K562 (cell line): ENCODE data around the gene MFF. TPM values are rescaled to one million over a fixed set of nuclear protein-coding genes. Genes with fewer than 3 reads are reported as not detected.

Experiments used
- ATAC-seq: fragments of 200-7000 bp; cut with Tn5 transposase; 3 replicates; pipeline ENCODE4 v1.9.1; 2020; ENCODE audit warnings: moderate library complexity
- BruUV-seq: library from RNA; stranded (reverse); fragments of 400-500 nt; replicated peaks from 2 replicates; lab custom pipeline; 2021; lab: Mats Ljungman, UMichigan
- CTCF ChIA-PET: fragments of 300-600 bp; formaldehyde crosslinking; extraction: SDS; loops from one replicate; lab custom pipeline; 2021; ENCODE audit warnings: low intra/inter-chr PET ratio; lab: Yijun Ruan, JAX
- POLR2A ChIA-PET: fragments of 300-600, 350-650 bp; sonication (Branson Sonifier 250); formaldehyde crosslinking; extraction: SDS; loops from one replicate; lab custom pipeline; 2021; ENCODE audit warnings: antibody characterized with exemption, inconsistent platforms; lab: Yijun Ruan, JAX
- DNase-seq, 4 experiments: peaks; one replicate each; pipeline versions ENCODE4 v3.0.0 to v3.0.0-alpha.2; 2011 to 2018; ENCODE audit warnings: low spot score in 3 of 4, mixed read lengths in 3 of 4; ENCODE audit errors: extremely low read depth in 1 of 4
- FAIRE-seq: peaks from 2 replicates; lab custom pipeline; 2011; peaks lifted over from hg19 to GRCh38; lab: Jason Lieb, UNC
- H2AFZ ChIP-seq: 2 replicates; pipeline ENCODE4 v1.6.0; 2011; ENCODE audit warnings: low read depth, low read length, control low read depth, inconsistent platforms
- H3K27ac ChIP-seq: fragments of 200-600 bp; 3 replicates; pipeline ENCODE4 v1.8.0; 2011; ENCODE audit warnings: low read depth, mild to moderate bottlenecking, control low read depth, inconsistent platforms, low read length, moderate library complexity, mixed read lengths; ENCODE audit errors: extremely low read depth
- H3K27me3 ChIP-seq, 2 experiments: fragments of 300-600 bp in 1 of 2; 2 replicates in 1 of 2; 3 replicates in 1 of 2; pipeline versions ENCODE4 v1.6.0 to v1.8.0; 2011; ENCODE audit warnings: inconsistent platforms in 2 of 2, low read length in 2 of 2, mild to moderate bottlenecking in 1 of 2, mixed read lengths in 1 of 2, moderate library complexity in 1 of 2; ENCODE audit not compliant: control insufficient read depth in 2 of 2, insufficient read depth in 2 of 2
- H3K36me3 ChIP-seq: fragments of 300-600 bp; 3 replicates; pipeline ENCODE4 v1.8.0; 2011; ENCODE audit warnings: mild to moderate bottlenecking, low read length, inconsistent platforms; ENCODE audit not compliant: control insufficient read depth, insufficient read depth
- H3K4me1 ChIP-seq, 2 experiments: fragments of 200-600 bp in 1 of 2; replicated peaks in 1 of 2; 2 replicates in 1 of 2; 3 replicates in 1 of 2; pipeline versions ENCODE4 v1.5.1 to v1.8.0; 2011; ENCODE audit warnings: inconsistent platforms in 2 of 2, low read length in 2 of 2, mild to moderate bottlenecking in 1 of 2, mixed read lengths in 1 of 2, moderate library complexity in 1 of 2; ENCODE audit not compliant: control insufficient read depth in 2 of 2, insufficient read depth in 2 of 2
- H3K4me2 ChIP-seq: 2 replicates; pipeline ENCODE4 v1.6.1; 2011; ENCODE audit warnings: low read length, control low read depth, inconsistent platforms, mixed read lengths; ENCODE audit not compliant: insufficient read depth
- H3K4me3 ChIP-seq: fragments of 200-600 bp; sonication (generic), shearing (Covaris generic); 2 replicates; pipeline ENCODE4 v1.5.1; 2016; ENCODE audit warnings: control low read depth, inconsistent platforms
- H3K79me2 ChIP-seq: fragments of 200-600 bp; 3 replicates; pipeline ENCODE4 v1.8.0; 2011; ENCODE audit warnings: low read length, inconsistent platforms; ENCODE audit not compliant: control insufficient read depth, insufficient read depth
- H3K9ac ChIP-seq, 2 experiments: 2 replicates each; pipeline versions ENCODE4 v1.6.0 to v1.6.1; 2011; ENCODE audit warnings: low read depth in 2 of 2, low read length in 2 of 2, control low read depth in 1 of 2, inconsistent platforms in 1 of 2, mild to moderate bottlenecking in 1 of 2, mixed read lengths in 1 of 2; ENCODE audit not compliant: insufficient read depth in 1 of 2
- H3K9me1 ChIP-seq: one replicate; pipeline ENCODE4 v1.6.0; 2011; ENCODE audit warnings: inconsistent platforms, mild to moderate bottlenecking, low read length, moderate library complexity; ENCODE audit not compliant: control insufficient read depth, insufficient read depth
- H3K9me3 ChIP-seq: replicated peaks from 2 replicates; pipeline ENCODE4 v1.5.1; 2011; ENCODE audit warnings: low read depth, low read length, inconsistent platforms; ENCODE audit not compliant: control insufficient read depth, insufficient read depth
- H4K20me1 ChIP-seq: replicated peaks from 2 replicates; pipeline ENCODE4 v1.6.1; 2011; ENCODE audit warnings: low read length, inconsistent platforms, mixed read lengths; ENCODE audit not compliant: control insufficient read depth, insufficient read depth
- HOXB6 ChIP-seq: fragments of 250-450 bp; sonication (Bioruptor Pico); IDR thresholded peaks from 2 replicates; pipeline ENCODE4 v1.5.1; 2022; ENCODE audit warnings: mild to moderate bottlenecking, borderline replicate concordance
- RFX7 ChIP-seq: fragments of 250-450 bp; sonication (Bioruptor Pico); IDR thresholded peaks from 2 replicates; pipeline ENCODE4 v1.5.1; 2021; ENCODE audit warnings: mild to moderate bottlenecking
- WGBS: fragments of 100-300 bp; shearing (Covaris generic); methylation state at CpG from one replicate; pipeline ENCODE4 v1.1.6; 2016; ENCODE audit warnings: low coverage, mixed read lengths; ENCODE audit not compliant: insufficient coverage; ENCODE audit errors: missing lambda C conversion rate; 5-methylcytosine and 5-hydroxymethylcytosine counted together
- in situ Hi-C: fragments of 300-500 bp; cut with MboI; formaldehyde crosslinking; loops from 4 replicates; pipeline ENCODE4 v1.15.0; 2018; ENCODE audit warnings: inconsistent platforms, mixed read lengths
- intact Hi-C: fragments of 100-400 bp; cut with micrococcal nuclease; formaldehyde crosslinking; loops from 2 replicates; pipeline ENCODE4 v1.14.2; 2022
- polyA plus RNA-seq, 8 experiments: library from polyadenylated mRNA; depleted of rRNA in 4 of 8; stranded (reverse) in 5 of 8; unstranded in 3 of 8; fragments of >200 nt; fragmentation: Nextera tagmentation in 2 of 8; fragmentation: Illumina TruSeq in 1 of 8; extraction: Ambion mirVana in 2 of 8; extraction: Trizol in 1 of 8; gene quantifications; 2 replicates each; pipeline versions ENCODE4 v1.2.1 to v1.2.3, GENCODE V29; 2011 to 2014; ENCODE audit warnings: inconsistent platforms in 1 of 8, missing spikeins in 1 of 8
- total RNA-seq, 7 experiments: library from RNA; depleted of rRNA in 6 of 7; stranded (reverse); fragments of >200 nt in 6 of 7; fragmentation: Illumina TruSeq in 2 of 7; extraction: Trizol in 2 of 7; gene quantifications; 2 replicates each; pipeline versions ENCODE4 v1.2.1 to v1.2.3, GENCODE V29; 2011 to 2021; ENCODE audit warnings: low replicate concordance in 1 of 7
- TF ChIP-seq, protein P1 (sequence below), 3 experiments: fragments of 200-800 bp in 1 of 3; sonication (Bioruptor generic) in 1 of 3; sonication (generic) in 1 of 3; formaldehyde crosslinking in 1 of 3; IDR thresholded peaks; 2 replicates each; pipeline versions ENCODE4 v1.6.1 to v1.8.0; 2016 to 2022; ENCODE audit warnings: mild to moderate bottlenecking in 2 of 3, missing compliant biosample characterization in 2 of 3, missing genetic modification characterization in 2 of 3, missing genetic modification reagents in 1 of 3

The MFF gene
- total and polyA plus RNA-seq, 9 of the 15 experiments (the other 6 are each of a cell fraction or from before 2014, with no cell fraction given): 9.4 to 75.4 (median 55.7) TPM

- Histone ChIP-seq H3K9me3 (no peaks in the 10 kb centered on the region), H3K36me3 (no peaks in the 10 kb centered on the region), H3K27me3 (peaks cover 0 to 8% of the 10 kb centered on the region in 2 experiments; a peak in 3 of 5 replicates), H2AFZ (no peak overlapping the region), H4K20me1 (no peaks in the 10 kb centered on the region), H3K9me1 (no peaks in the 10 kb centered on the region), H3K79me2 (no peaks in the 10 kb centered on the region), H3K4me3 (no peak overlapping the region), H3K4me2 (no peak overlapping the region), H3K9ac (no peak overlapping the region), H3K4me1 (no peaks in the 10 kb centered on the region; a peak in 2 of 5 replicates), H3K27ac (no peak overlapping the region)
- FAIRE-seq: no peak
- POLR2A ChIA-PET: no interaction called here
- WGBS: 23% methylated on average over 4 of the region's 4 CpGs
- no TSS peak for BruUV-seq
- intact Hi-C loops: loop anchor here (5.0 kb wide), 3 partner anchors 48 to 277 kb away; no protein-coding TSS in a partner anchor
- TF ChIP-seq RFX7 (CRISPR knock-in tag) (no peak), HOXB6 (CRISPR knock-in tag) (no peak)
- TF ChIP-seq, protein P1, sequence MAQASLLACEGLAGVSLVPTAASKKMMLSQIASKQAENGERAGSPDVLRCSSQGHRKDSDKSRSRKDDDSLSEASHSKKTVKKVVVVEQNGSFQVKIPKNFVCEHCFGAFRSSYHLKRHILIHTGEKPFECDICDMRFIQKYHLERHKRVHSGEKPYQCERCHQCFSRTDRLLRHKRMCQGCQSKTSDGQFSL (CRISPR knock-in tag; IDR thresholded peaks at IDR 0.05): no peak
- TF ChIP-seq, protein P1 (tag; IDR thresholded peaks at IDR 0.05): no peak
- CTCF ChIA-PET: no interaction called here
- no peak for DNase-seq
- in situ Hi-C loops: loop anchor here (10.0 kb wide), 1 partner anchor 360 kb away; no protein-coding TSS in a partner anchor
- no peak for ATAC-seq
Measured at GRCh38 chr2:227404585-227405271, 79.7 kb downstream of the MFF start.
